ENCODE data around the gene SMIM24. TPM values are rescaled to one million over a fixed set of nuclear protein-coding genes. Genes with fewer than 3 reads are reported as not detected.
"Not testable (repeated sequence)": the region's sequence is repeated elsewhere in the genome, so short reads cannot be mapped to it uniquely, and the experiment has no call there.

SMIM24 gene
- total RNA-seq, 1 experiment from 2014 or later, result not detected

DNA sequence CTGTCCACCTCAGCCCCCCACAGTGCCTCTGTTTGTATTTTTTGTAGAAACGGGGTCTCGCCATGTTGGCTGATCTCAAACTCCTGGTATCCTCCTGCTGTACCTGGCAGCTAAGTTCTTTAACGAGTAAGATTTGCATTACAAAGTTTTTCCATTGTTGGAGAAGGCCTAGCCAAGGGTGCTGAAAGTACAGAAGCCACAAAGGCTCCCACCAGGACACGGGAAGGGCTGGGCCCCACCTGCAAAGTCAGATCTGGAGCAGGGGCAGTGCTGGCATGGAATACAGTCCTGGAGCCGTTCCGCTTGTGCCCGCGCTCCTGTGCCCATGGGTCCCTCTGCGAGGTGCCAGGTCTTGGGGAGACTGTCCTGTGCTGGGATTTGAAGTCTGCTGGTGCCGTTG, 37.9 kb upstream of the SMIM24 start:
- Histone ChIP-seq H3K9me3 (no peaks in the 10 kb centered on the region), H3K4me3 (no peak overlapping the region), H3K36me3 (no peaks in the 10 kb centered on the region), H3K27me3 (no peaks in the 10 kb centered on the region)
- DNase-seq, result no peak

DNA sequence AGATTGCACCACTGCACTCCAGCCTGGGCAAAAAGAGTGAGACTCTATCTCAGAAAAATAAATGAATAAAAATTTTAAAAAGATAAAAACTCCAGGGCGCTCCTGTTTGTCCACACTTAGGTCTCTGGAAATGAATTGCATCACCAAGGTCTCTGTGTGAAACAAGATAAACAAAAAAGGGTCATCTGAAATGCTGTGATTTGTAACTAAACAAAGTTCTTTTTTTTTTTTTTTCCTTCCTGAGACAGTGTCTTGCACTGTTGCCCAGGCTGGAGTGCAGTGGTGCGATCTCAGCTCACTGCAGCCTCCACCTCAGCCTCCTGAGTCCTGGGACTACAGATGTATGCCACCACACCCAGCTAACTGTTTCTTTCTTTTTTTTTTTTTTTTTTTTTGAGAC, 37.3 kb upstream of the SMIM24 start:
- DNase-seq, result no peak
- Histone ChIP-seq H3K4me3 (no peak overlapping the region), H3K27me3 (no peaks in the 10 kb centered on the region), H3K36me3 (no peaks in the 10 kb centered on the region), H3K9me3 (no peaks in the 10 kb centered on the region)

DNA sequence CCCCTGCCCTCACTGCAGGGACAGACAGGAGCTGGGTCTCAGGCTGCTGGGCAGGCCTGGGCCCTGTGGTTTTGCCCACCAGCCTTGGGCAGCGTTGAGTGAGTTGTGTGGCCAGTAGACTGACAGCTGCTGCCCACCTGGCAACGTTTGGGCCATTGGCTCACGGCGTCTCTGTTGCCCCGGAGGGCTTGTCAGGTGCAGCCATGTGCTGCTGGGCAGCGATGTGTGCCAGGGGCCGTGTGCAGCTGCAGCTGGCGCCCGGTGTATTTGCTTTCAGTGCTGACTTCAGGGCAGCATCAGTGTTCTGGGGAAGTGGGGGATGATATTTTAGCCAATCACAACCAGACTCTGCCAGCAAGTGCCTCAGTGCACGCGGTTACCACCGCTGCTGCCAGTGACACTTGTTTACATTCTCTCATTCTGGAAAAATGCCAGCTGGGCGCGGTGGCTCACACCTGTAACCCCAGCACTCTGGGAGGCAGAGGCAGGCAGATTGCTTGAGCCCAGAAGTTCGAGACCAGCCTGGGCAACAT, 36.4 kb upstream of the SMIM24 start:
- no peak for DNase-seq
- Histone ChIP-seq H3K36me3 (no peaks in the 10 kb centered on the region), H3K4me3 (no peak overlapping the region), H3K9me3 (no peaks in the 10 kb centered on the region), H3K27me3 (no peaks in the 10 kb centered on the region)

DNA sequence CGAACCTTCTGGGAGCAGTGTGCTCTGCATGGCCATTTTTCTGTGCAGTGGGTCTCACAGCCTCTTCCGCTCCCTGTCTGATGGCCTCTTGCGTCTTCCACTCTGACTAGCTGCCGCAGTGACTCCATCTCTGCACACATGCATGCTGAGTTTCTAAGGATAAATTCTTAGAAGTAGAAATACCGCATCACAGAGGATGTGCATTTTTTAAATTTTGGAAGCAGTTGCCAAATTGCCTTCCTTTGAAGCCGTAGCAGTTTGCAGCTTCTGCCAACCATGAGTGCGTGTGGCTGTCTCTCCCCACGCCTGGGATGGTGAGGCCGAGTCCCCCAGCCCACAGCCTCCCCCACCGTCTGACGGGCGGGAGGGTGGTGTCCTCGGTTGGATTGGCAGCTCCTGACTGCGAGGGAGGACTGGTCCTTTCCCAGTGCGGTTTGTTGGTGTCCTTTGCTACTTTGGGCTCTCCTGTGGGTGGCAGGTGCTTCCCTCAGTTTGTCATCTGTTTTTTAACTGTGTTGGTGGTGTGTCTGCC, 35.6 kb upstream of the SMIM24 start:
- Histone ChIP-seq H3K9me3 (no peaks in the 10 kb centered on the region), H3K36me3 (no peaks in the 10 kb centered on the region; the same call in 1 of the 2 replicates), H3K27me3 (no peaks in the 10 kb centered on the region), H3K4me3 (no peak overlapping the region)
- no peak for DNase-seq

DNA sequence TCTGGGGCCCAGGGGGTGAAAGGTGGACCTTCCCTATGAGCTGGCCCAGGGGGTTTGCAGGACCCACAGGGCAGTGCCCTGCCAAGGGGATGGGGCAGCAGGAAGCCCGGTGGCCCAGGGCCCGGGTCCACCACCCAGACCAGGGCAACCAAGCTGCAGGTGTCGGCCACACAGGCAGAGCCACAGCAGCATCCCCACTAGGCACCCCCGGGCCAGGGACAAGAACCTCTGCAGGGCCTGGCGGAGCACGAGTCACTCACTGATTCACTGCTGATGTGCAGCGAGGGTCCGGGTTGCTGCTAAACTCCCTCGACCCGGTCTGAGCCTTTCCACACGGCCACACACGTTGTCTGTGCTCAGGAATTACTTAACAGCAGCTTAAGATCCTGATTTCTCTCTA, 34.6 kb upstream of the SMIM24 start:
- Histone ChIP-seq H3K27me3 (no peaks in the 10 kb centered on the region), H3K4me3 (no peak overlapping the region), H3K9me3 (no peaks in the 10 kb centered on the region), H3K36me3 (no peaks in the 10 kb centered on the region; the same call in none of the 2 replicates)
- no peak for DNase-seq

DNA sequence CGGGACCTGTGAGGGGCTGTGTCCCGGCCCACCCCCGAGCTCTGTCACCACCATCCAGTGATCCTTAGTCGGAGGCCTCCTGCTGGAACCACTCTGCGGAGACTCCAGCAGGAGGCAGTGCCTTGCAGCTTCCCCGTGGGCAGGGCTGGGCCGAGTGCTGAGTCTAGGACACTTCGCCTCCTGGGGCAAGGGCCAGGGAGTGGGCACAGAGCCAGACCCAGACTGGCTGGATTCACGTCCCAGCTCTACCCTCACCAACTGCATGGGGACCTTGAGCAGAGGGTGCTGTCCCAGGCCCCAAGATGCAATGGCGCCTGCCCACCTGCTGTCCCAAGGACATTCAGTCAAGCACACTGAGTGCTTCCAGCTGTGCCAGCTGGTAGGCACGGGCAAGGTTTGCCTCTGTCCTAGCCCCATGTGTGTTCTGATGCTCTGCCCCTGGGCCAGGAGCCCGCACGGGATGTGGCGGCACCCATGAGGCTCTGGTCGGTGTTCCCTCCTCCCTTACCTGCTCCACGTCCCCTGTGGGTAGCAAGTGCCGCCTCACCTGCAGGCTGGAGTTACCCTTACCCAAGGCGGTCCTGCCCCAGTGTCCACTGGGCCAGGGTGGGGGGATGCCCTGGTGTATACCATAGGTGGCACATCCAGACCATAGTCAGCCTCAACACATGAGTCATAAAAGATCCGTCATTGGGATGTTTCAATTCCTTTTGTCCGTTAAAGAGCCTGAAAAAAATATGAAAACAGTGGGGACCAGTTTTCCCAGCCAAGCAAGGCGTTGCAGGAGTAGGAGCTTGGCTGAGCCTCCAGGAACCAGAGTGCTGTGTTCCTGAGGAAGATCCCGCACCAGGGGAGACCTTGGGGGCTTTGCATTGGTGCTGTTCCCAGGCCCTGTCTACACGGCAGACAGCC, 33.2 kb upstream of the SMIM24 start:
- Histone ChIP-seq H3K36me3 (peaks cover 5% of the 10 kb centered on the region), H3K27me3 (no peaks in the 10 kb centered on the region), H3K9me3 (no peaks in the 10 kb centered on the region), H3K4me3 (no peak overlapping the region)
- no peak for DNase-seq

DNA sequence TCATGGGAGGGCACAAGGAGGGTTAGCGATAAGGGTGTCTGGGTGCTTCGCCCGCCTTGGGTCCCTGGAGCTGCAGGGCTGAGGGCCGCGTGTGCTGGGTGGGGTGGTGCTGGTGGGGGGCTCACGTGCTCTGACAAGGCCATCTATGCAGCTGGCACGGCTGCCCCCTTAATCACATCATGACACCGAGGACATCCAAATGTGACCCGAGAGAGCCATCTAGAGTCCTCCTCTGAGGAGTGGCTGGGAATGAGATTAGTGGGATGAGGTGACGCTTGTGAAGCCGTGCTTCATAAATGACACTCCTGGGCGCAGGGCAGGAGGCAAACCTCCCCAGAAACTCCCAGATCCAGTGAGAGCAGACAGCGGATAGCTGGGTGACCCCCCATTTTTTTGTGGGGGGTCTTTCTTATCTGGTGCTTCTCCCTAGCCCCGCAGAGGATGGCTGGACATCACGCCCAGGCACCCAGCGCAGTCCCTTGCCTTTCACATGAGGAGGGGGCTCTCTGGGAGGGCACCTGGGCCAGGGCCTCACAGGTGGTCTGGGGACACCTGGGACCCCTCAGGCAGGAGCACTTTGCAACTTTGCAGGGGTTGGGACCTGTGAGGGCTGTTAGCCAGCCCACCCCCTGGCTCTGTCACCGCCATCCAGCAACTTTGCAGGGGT, 32.4 kb upstream of the SMIM24 start:
- Histone ChIP-seq H3K4me3 (no peak overlapping the region), H3K36me3 (peaks cover 5% of the 10 kb centered on the region), H3K9me3 (no peaks in the 10 kb centered on the region), H3K27me3 (no peaks in the 10 kb centered on the region)
- DNase-seq, result no peak

DNA sequence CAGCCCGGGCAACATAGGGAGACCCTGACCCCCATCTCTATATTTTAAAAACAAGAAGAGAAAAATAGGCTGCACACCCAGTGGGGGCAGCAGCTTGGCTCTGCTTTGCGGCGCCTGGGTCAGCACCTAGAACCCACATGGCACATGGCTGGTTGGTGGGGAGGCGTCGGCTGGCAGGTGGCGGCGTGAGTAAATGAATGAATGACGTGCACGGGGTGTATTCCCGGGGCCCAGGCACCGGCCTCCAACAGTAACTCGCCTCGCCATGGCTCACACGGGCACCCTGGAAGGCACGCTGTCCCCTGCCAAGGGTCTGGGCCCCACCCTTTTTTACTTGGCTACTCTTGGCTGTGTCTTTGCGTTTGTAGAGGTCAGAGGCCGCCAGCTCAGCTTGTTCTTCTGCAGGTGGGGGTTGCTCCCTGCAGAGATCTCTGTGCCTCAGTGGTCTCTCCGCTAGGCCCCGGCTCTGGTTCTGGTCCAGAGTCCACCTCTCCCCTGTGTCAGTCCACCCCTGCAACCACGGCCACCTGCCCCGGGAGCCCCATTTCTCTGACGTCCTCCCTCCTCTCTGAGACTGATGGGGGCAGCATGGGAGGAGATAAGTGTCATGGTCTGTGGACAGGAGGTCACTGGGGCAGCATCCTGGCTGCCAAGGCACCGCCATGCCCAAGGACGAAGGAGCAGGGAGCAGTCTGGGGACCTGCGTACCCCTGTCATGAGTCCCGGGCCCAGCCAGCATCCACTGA, 31.4 kb upstream of the SMIM24 start:
- Histone ChIP-seq H3K36me3 (peaks cover 5% of the 10 kb centered on the region), H3K9me3 (no peaks in the 10 kb centered on the region), H3K4me3 (no peak overlapping the region), H3K27me3 (no peaks in the 10 kb centered on the region)
- DNase-seq, result no peak

DNA sequence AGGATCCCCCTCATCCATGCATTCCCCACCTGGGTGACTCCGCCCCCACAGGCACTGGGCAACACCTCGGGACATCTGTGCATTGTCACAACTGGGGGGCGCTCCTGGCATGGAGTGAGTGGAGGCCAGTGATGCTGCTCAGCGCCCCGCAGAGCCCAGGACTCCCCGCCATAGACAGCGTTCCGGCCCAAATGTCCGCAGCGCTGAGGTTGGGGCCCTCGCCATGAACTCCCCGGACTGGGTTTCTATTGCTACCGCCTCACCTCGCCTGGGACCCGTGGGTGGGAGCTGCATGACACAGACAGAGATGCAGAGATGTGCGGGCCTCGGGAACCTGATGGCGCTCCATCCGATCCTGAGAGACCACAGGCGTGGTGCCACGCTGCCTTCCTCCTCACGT, 30.4 kb upstream of the SMIM24 start:
- Histone ChIP-seq H3K9me3 (no peaks in the 10 kb centered on the region), H3K4me3 (no peak overlapping the region), H3K36me3 (peaks cover 5% of the 10 kb centered on the region), H3K27me3 (no peaks in the 10 kb centered on the region)
- no peak for DNase-seq

DNA sequence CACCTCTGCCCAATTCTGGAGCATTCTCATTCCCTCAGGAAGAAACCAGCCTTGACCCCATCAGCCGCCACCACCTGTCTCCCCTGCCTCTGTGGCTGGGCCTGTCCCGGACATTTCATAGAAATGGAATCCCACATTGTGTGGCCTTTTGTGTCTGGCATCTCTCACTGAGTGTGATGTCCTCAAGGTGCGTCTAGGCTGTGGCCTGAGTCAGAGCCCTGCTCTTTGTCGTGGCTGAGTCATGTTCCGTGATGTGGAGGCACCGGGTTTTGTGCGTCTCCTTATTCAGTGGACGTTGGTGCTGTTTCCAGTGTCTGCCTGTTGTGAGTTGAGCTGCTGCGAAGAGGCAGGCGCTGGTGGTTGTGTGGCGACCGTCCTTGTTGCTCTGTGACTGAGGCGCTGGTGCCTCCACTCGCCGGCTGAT, 29.3 kb upstream of the SMIM24 start:
- Histone ChIP-seq H3K4me3 (no peak overlapping the region), H3K9me3 (no peaks in the 10 kb centered on the region), H3K36me3 (peaks cover 5% of the 10 kb centered on the region), H3K27me3 (no peaks in the 10 kb centered on the region)
- DNase-seq, result no peak

DNA sequence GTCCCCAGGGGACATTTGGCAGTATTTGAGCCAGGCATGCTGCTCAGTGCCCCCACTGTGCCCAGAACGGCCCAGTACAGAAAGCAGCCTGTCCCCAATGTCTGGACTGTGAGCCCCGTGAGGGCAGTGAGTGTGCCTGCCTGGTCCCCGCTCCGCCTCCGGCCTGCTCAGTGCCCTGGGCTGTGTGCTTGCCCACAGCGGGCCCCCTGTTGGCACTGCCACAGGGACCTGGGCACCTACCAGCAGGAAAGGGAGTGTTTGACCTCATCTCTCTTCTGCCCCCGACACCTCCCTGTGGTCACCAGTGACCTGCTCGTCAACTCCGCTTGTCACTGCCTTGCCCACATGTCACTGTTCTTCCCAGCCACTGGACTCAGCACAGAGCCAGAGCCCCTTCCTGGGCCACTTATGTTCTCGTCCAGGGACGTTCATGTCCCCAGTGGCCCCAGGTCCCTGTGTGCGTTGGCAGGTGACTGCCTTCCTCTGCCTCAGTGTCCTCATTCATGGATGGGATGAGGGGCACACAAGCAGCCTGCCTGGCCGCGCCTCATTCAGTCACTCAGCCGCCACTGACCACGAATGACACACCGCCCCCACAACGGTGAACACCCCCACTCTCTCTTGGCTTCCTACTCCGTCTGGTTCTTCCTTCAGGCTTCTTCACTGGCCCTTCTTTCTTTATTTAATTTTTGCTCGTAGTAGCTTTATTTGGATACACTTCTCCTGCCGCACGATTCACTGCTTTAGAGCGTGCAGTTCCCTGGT, 28.6 kb upstream of the SMIM24 start:
- Histone ChIP-seq H3K9me3 (no peaks in the 10 kb centered on the region), H3K27me3 (no peaks in the 10 kb centered on the region), H3K4me3 (no peak overlapping the region), H3K36me3 (peaks cover 5% of the 10 kb centered on the region)
- DNase-seq, result no peak

DNA sequence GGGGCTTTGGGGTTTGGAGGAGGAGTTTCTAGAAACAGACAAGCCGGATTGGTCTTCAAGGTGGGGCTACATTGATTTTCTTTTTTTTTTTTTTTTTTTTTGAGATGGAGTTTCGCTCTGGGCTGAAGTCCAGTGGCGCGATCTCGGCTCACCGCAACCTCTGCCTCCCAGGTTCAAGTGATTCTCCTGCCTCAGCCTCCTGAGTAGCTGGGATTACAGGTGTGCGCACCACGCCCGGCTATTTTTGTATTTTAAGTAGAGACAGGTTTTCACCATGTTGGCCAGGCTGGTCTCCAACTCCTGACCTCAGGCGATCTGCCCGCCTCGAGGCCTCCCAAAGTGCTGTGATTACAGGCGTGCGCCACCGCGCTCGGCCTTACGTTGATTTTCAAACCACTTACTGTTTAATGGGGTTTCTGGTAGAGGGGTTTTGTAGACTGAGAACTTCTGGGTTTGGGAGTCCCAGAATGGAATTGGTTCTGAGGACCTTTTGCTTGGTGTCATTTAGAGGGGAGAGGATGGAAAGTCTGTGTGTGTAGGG, 27.9 kb upstream of the SMIM24 start:
- H3K27me3 ChIP-seq, DNase-seq, H3K9me3 ChIP-seq, H3K4me3 ChIP-seq, H3K36me3 ChIP-seq: not testable (repeated sequence)

DNA sequence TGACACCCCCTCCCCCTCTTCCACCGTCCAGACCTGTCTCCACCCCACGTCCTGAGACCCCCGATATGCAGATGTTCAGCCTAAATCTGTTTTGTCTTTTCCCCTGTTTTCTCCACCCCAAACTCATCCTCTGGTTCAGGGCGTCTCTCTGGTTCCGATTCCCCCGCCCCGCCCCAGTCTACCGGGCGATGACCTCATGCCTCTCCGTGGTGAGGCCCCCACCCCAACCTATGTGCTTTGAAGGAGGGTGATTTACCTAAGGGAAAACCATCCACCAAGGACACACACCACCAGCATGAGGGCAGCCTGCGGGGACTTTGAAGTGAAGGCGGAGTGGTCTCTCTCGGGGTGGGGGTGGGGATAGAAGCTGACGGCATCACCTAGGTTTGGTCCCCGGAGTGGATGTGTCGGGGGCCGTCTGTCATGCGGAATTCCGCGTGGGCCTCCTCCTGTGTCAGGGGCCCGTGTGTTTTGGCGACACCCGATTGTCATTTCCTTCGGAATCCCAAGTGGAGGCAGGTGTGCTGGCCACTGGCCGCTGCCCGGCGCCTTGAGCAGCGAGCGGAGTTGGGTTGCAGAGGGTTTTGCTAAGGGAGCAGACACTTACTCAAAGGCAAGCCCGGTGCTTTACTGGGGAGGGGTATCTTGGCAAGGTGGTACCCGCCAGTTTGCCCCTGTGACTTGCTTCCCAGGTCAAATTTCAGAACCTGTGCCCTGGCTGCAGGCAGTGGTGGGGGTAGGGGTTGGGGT, 27.2 kb upstream of the SMIM24 start:
- Histone ChIP-seq H3K27me3 (no peaks in the 10 kb centered on the region), H3K36me3 (peaks cover 5% of the 10 kb centered on the region), H3K9me3 (no peaks in the 10 kb centered on the region), H3K4me3 (peak overlapping the region; percentile 66)
- no peak for DNase-seq

DNA sequence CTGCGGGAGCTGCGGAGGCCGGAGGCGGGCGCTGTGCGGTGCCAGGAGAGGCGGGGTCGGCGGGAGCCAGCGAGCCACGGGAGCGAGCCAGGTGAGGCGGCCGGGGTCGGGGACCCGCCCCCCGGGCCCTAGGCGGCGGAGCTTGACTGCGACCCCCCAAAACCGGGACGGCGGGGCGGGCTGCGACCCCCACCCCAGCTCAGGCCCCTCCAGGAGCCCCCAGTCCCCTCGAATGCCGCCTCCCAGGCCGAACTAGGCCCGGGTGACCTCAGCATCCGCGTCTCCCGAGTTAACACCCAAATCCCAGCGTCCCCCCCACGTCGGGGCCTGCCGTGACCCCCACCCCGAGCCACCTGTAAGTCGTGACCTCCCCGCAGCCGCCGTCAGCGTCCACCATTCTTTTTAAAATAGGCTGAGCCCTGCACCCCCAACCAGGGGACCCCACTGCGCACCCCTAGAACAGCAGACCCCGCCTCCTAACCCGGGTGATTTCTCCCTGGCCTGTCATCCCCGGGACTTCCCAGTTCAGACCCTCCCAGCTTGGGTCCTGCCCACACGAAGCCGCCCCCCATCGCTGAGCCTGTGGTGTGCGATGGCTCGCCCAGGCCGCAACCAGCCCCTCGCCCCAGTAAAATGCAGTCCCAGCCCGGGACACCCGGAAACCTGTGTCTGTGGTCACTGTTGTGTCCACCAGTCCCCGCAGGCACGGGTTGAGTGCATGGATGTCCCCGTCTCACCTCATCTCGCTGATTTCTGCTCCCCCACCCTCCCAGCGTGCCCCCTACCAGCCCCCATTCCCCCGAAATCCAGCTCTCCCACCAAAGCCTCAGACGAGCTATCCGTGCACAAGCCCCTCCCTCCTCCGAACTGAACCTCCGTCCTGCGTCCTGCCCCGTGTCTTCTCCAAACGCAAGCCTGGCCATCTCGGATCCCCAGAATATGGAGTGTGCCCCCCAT, 26.3 kb upstream of the SMIM24 start:
- no peak for DNase-seq
- no peaks in the 10 kb centered on the region for H3K27me3 ChIP-seq
- peaks cover 5% of the 10 kb centered on the region for H3K36me3 ChIP-seq
- H3K4me3 ChIP-seq, result peak overlapping the region; percentile 66
- H3K9me3 ChIP-seq, result no peaks in the 10 kb centered on the region

Measured in MG63 (cell line).